ENCODE measurements around the gene ZNF615. TPM values are rescaled to one million over a fixed set of nuclear protein-coding genes. Genes with fewer than 3 reads are reported as not detected.
"Not testable (repeated sequence)": the region's sequence is repeated elsewhere in the genome, so short reads cannot be mapped to it uniquely, and the experiment has no call there.

ZNF615 gene
- total and polyA plus RNA-seq, 2 experiments from 2014 or later, result 4.5 to 11.4 TPM

- ATAC-seq, result no peak
- H3K79me2 ChIP-seq (replicated peaks; ENCODE audit: insufficient read depth), result peaks cover 63% of the 10 kb centered on the region
Measured at GRCh38 chr19:51983361-51983760, 24.6 kb downstream of the ZNF615 start.

GRCh38 chr19:51980926-51981325 lies 27.1 kb downstream of the ZNF615 start:
- DNase-seq (ENCODE audit: low spot score); H3K9me2 ChIP-seq (ENCODE audit: insufficient read depth); H2AFZ ChIP-seq; H3K36me3 ChIP-seq (ENCODE audit: insufficient read depth); H3K4me3 ChIP-seq; ATAC-seq; H4K20me1 ChIP-seq (replicated peaks; ENCODE audit: insufficient read depth); H3K27ac Mint-ChIP-seq; H3K27me3 ChIP-seq (ENCODE audit: insufficient read depth); H3K4me3 Mint-ChIP-seq; H3K27ac ChIP-seq (ENCODE audit: low read depth); H3K4me2 ChIP-seq; H3F3A ChIP-seq (replicated peaks; ENCODE audit: low read depth); H3K27me3 Mint-ChIP-seq (ENCODE audit: insufficient read depth, low read depth, poor library complexity); H3K4me1 Mint-ChIP-seq; H3K4me1 ChIP-seq (ENCODE audit: insufficient read depth): not testable (repeated sequence)
- Mint-ChIP-seq H3K36me3 (ENCODE audit: low read depth) (peaks cover 71% of the 10 kb centered on the region), H3K9me3 (peaks cover 58% of the 10 kb centered on the region)
- H3K79me2 ChIP-seq (replicated peaks; ENCODE audit: insufficient read depth), result peaks cover 62% of the 10 kb centered on the region

More at GRCh38 chr19:51983361-51983760, 24.6 kb downstream of the ZNF615 start:
- H3K27ac Mint-ChIP-seq, result no peak overlapping the region
- Histone ChIP-seq H3K36me3 (ENCODE audit: insufficient read depth) (no peaks in the 10 kb centered on the region), H4K20me1 (replicated peaks; ENCODE audit: insufficient read depth) (no peaks in the 10 kb centered on the region), H3K9me2 (ENCODE audit: insufficient read depth) (peaks cover 4% of the 10 kb centered on the region; the same call in 1 of the 2 replicates), H3K4me2 (no peak overlapping the region), H3K27ac (ENCODE audit: low read depth) (no peak overlapping the region), H3F3A (replicated peaks; ENCODE audit: low read depth) (no peaks in the 10 kb centered on the region), H3K4me3 (no peak overlapping the region), H2AFZ (no peak overlapping the region), H3K4me1 (ENCODE audit: insufficient read depth) (peaks cover 8% of the 10 kb centered on the region; the same call in 1 of the 2 replicates), H3K27me3 (ENCODE audit: insufficient read depth) (no peaks in the 10 kb centered on the region)
- DNase-seq (ENCODE audit: low spot score), result no peak
- H3K27me3 Mint-ChIP-seq (ENCODE audit: insufficient read depth, low read depth, poor library complexity), result peaks cover 4% of the 10 kb centered on the region
- H3K4me3 Mint-ChIP-seq, result no peak overlapping the region
- peaks cover 53% of the 10 kb centered on the region for H3K9me3 Mint-ChIP-seq
- peaks cover 63% of the 10 kb centered on the region for H3K36me3 Mint-ChIP-seq (ENCODE audit: low read depth)
- TF ChIP-seq POLR2AphosphoS5 (IDR thresholded peaks at IDR 0.05; ENCODE audit: low read depth), result no peak
- TF ChIP-seq STAT1 (IDR thresholded peaks at IDR 0.05; ENCODE audit: unreplicated experiment), result no peak
- no peak for TF ChIP-seq ZNF114 (CRISPR knock-in tag; IDR thresholded peaks at IDR 0.05)
- no peak for TF ChIP-seq EZH2phosphoT487 (IDR thresholded peaks at IDR 0.05; ENCODE audit: unreplicated experiment)
- no peak for TF ChIP-seq CREB1 (CRISPR knock-in tag; IDR thresholded peaks at IDR 0.05; ENCODE audit: low read depth)
- no peak for TF ChIP-seq CTCF (conservative IDR thresholded peaks at IDR 0.05; ENCODE audit: low read depth in 2 of 2)
- TF ChIP-seq JUNB (IDR thresholded peaks at IDR 0.05; ENCODE audit: unreplicated experiment), result no peak
- no peak for TF ChIP-seq ZNF331 (CRISPR knock-in tag; IDR thresholded peaks at IDR 0.05; ENCODE audit: low read depth)
- no peak for TF ChIP-seq NANOG (IDR thresholded peaks at IDR 0.05; ENCODE audit: borderline replicate concordance)
- H3K4me1 Mint-ChIP-seq, result peaks cover 8% of the 10 kb centered on the region; the same call in 1 of the 3 replicates

DNA sequence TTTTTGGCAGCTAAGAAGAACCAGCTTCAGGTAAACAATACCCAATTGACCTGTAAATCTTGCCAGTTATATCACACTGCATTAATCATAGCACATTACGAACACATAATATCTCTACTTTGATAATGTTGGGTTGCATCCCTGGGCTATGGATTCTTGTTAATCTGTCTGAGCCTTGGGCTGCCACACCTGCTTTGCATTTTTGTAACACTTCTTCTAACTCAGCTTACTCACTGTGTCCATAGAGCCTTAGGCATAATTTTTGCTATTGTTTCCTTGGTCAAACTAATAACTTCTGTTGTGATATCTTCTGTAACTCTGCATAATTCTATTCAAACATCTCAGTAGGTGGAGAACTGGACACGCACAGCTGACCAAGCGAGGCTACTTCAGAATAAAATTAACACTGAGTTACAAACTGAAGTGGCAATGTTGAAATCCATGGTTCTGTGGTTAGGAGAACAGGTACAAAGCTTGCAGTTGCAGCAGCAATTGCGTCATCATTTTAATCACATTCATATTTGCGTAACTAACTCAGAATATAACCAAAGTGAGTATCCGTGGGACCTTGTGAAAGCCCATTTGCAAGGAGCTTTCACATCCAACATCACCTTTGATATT lies 27.8 kb downstream of the ZNF615 start:
- Histone ChIP-seq H3K9me2 (ENCODE audit: insufficient read depth) (no peaks in the 10 kb centered on the region), H3K4me2 (no peak overlapping the region), H3K27me3 (ENCODE audit: insufficient read depth) (no peaks in the 10 kb centered on the region), H4K20me1 (replicated peaks; ENCODE audit: insufficient read depth) (no peaks in the 10 kb centered on the region), H3K36me3 (ENCODE audit: insufficient read depth) (no peaks in the 10 kb centered on the region), H3K4me1 (ENCODE audit: insufficient read depth) (0 out of 2 replicates have a peak, but pooled peaks cover 3% of the 10 kb centered on the region), H3K27ac (ENCODE audit: low read depth) (no peak overlapping the region), H3K4me3 (no peak overlapping the region), H3F3A (replicated peaks; ENCODE audit: low read depth) (no peaks in the 10 kb centered on the region), H2AFZ (no peak overlapping the region), H3K79me2 (replicated peaks; ENCODE audit: insufficient read depth) (peaks cover 55% of the 10 kb centered on the region)
- DNase-seq (ENCODE audit: low spot score) (no peak), ATAC-seq (no peak)
- Mint-ChIP-seq H3K27me3 (ENCODE audit: insufficient read depth, low read depth, poor library complexity) (peaks cover 2% of the 10 kb centered on the region), H3K4me3 (no peak overlapping the region), H3K36me3 (ENCODE audit: low read depth) (peaks cover 71% of the 10 kb centered on the region), H3K9me3 (peaks cover 55% of the 10 kb centered on the region), H3K4me1 (0 out of 3 replicates have a peak, but pooled peaks cover 1% of the 10 kb centered on the region), H3K27ac (no peak overlapping the region)
- TF ChIP-seq EZH2phosphoT487 (IDR thresholded peaks at IDR 0.05; ENCODE audit: unreplicated experiment) (no peak), EZH2 (IDR thresholded peaks at IDR 0.05; ENCODE audit: low read depth, unreplicated experiment) (no peak), REST (IDR thresholded peaks at IDR 0.05; ENCODE audit: unreplicated experiment) (no peak), ZNF114 (CRISPR knock-in tag; IDR thresholded peaks at IDR 0.05) (no peak), CREB1 (CRISPR knock-in tag; IDR thresholded peaks at IDR 0.05; ENCODE audit: low read depth) (no peak), ZNF331 (CRISPR knock-in tag; IDR thresholded peaks at IDR 0.05; ENCODE audit: low read depth) (no peak), NANOG (IDR thresholded peaks at IDR 0.05; ENCODE audit: borderline replicate concordance) (no peak), CTCF (conservative IDR thresholded peaks at IDR 0.05; ENCODE audit: low read depth in 2 of 2) (no peak), POLR2AphosphoS5 (IDR thresholded peaks at IDR 0.05; ENCODE audit: low read depth) (no peak)

Data from GM23338 (cell line).